ENCODE data around the gene PTPRN2.

DNA sequence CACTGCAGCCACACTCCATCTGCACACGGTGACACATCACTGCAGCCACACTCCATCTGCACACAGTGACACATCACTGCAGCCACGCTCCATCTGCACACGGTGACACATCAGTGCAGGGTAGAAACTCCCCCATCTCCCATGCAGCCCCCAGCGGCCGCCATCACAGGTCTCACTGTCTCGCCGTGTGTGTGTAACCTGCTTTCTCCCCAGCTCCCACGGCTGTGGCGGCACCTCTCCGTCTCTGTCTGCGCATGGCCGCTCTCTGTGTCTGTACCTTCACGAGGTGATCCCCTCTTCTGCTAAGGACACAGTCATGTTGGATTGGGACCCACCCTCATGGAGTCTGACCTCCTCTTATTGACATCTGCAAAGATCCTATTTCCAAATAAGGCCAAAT, 527.4 kb downstream of the PTPRN2 start:
- TF ChIP-seq, protein P1, sequence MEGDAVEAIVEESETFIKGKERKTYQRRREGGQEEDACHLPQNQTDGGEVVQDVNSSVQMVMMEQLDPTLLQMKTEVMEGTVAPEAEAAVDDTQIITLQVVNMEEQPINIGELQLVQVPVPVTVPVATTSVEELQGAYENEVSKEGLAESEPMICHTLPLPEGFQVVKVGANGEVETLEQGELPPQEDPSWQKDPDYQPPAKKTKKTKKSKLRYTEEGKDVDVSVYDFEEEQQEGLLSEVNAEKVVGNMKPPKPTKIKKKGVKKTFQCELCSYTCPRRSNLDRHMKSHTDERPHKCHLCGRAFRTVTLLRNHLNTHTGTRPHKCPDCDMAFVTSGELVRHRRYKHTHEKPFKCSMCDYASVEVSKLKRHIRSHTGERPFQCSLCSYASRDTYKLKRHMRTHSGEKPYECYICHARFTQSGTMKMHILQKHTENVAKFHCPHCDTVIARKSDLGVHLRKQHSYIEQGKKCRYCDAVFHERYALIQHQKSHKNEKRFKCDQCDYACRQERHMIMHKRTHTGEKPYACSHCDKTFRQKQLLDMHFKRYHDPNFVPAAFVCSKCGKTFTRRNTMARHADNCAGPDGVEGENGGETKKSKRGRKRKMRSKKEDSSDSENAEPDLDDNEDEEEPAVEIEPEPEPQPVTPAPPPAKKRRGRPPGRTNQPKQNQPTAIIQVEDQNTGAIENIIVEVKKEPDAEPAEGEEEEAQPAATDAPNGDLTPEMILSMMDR (conservative IDR thresholded peaks at IDR 0.05; ENCODE audit: low read length) = no peak
- no peak for TF ChIP-seq EZH2phosphoT487 (IDR thresholded peaks at IDR 0.05; ENCODE audit: borderline replicate concordance, low read depth, low read length)

Data from OCI-LY7 (cell line).